GM21360 (cell line): ENCODE results near the gene YIPF2.
A peak's percentile ranks its signal among the peaks of the same experiment; 100 is the strongest.
"Not testable (repeated sequence)": the region's sequence is repeated elsewhere in the genome, so short reads cannot be mapped to it uniquely, and the experiment has no call there.

Source experiments
- ATAC-seq: cut with Tn5 transposase; IDR thresholded peaks from one replicate; pipeline ENCODE4 v1.9.1; 2021; ENCODE audit warnings: mild to moderate bottlenecking, moderate library complexity; ENCODE audit not compliant: unreplicated experiment

YIPF2 gene

GRCh38 chr19:10941649-10942048, 13.2 kb upstream of the YIPF2 start:
- not testable (repeated sequence) for ATAC-seq

- ATAC-seq: no peak
Measured at GRCh38 chr19:10936661-10937084, 8.2 kb upstream of the YIPF2 start.

- ATAC-seq: no peak
Measured at GRCh38 chr19:10935371-10936059, 7.1 kb upstream of the YIPF2 start.

- ATAC-seq: no peak
Measured at GRCh38 chr19:10929402-10929794, 959 bp upstream of the YIPF2 start.

GRCh38 chr19:10927730-10928562, 493 bp downstream of the YIPF2 start:
- ATAC-seq: peak; percentile 6

- no peak for ATAC-seq
Measured at GRCh38 chr19:10924597-10924996, 3.8 kb downstream of the YIPF2 start.

- no peak for ATAC-seq
Measured at GRCh38 chr19:10923260-10924112, 5.0 kb downstream of the YIPF2 start.

- ATAC-seq: no peak
Measured at GRCh38 chr19:10922638-10923014, 5.8 kb downstream of the YIPF2 start.

- ATAC-seq: no peak
Measured at GRCh38 chr19:10921910-10922637, 6.4 kb downstream of the YIPF2 start.

GRCh38 chr19:10921199-10921909, 7.1 kb downstream of the YIPF2 start:
- ATAC-seq: no peak

- ATAC-seq: no peak
Measured at GRCh38 chr19:10920781-10921180, 7.7 kb downstream of the YIPF2 start.

- ATAC-seq: no peak
Measured at GRCh38 chr19:10920288-10920655, 8.2 kb downstream of the YIPF2 start.

GRCh38 chr19:10919352-10920287, 8.8 kb downstream of the YIPF2 start:
- ATAC-seq: no peak

- ATAC-seq: no peak
Measured at GRCh38 chr19:10918359-10918758, 10.1 kb downstream of the YIPF2 start.

GRCh38 chr19:10916602-10917001, 11.8 kb downstream of the YIPF2 start:
- no peak for ATAC-seq

GRCh38 chr19:10915130-10916091, 13.0 kb downstream of the YIPF2 start:
- no peak for ATAC-seq

GRCh38 chr19:10913716-10914340, 14.6 kb downstream of the YIPF2 start:
- no peak for ATAC-seq
